Measurements from ENCODE around the gene NXT1. TPM values are rescaled to one million over a fixed set of nuclear protein-coding genes. Genes with fewer than 3 reads are reported as not detected.

Gene NXT1
- total RNA-seq, 4 donors from 2014 or later: 21.3 to 42.0 (median 26.5) TPM

GRCh38 chr20:23399568-23400241, 49.1 kb downstream of the NXT1 start:
- Histone ChIP-seq H3K36me3 (peaks cover 0 to 27% of the 10 kb centered on the region in 2 donors), H3K27ac (no peak overlapping the region), H3K9me3 (no peaks in the 10 kb centered on the region), H3K4me1 (peaks cover 3 to 37% (median 3%) of the 10 kb centered on the region in 3 donors), H3K4me3 (no peak overlapping the region), H3K27me3 (no peaks in the 10 kb centered on the region)
- WGBS, 2 donors (ENCODE audit: low coverage in 1 of 2): 60 to 79% methylated on average over 1 to 6 of the region's 6 CpGs
- TF ChIP-seq POLR2A (IDR thresholded peaks at IDR 0.05): no peak
- TF ChIP-seq EP300 (IDR thresholded peaks at IDR 0.05): no peak
- no peak for TF ChIP-seq POLR2AphosphoS5 (IDR thresholded peaks at IDR 0.05)
- ATAC-seq: no peak

DNA sequence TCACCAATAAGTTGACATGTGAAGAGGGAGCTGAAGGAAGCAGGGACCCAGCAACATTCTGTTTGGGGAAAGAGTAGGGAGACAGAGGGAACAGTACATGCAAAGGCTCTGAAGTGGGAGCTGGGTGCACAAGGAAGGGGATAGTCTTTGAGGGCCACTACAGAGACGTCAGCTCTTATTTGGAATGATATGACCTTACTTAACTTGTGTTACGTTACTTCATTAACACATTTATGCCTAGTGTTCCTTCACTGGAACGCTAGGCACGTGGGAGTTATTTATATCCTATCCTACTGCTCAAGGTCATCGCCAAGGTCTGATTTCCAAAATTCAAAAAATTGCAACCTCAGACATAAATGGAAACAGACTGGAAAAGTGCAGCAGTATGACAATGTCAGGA, 50.5 kb downstream of the NXT1 start:
- H3K4me3 ChIP-seq: no peak overlapping the region
- no peaks in the 10 kb centered on the region for H3K27me3 ChIP-seq
- peaks cover 0 to 22% of the 10 kb centered on the region in 2 donors for H3K36me3 ChIP-seq
- 59 to 85% methylated on average over 2 to 5 of the region's 5 CpGs for WGBS, 2 donors (ENCODE audit: low coverage in 1 of 2)
- H3K9me3 ChIP-seq: no peaks in the 10 kb centered on the region
- no peak overlapping the region for H3K27ac ChIP-seq
- no peak for ATAC-seq
- peaks cover 3 to 49% (median 3%) of the 10 kb centered on the region in 3 donors for H3K4me1 ChIP-seq
- TF ChIP-seq EP300 (IDR thresholded peaks at IDR 0.05) (no peak), POLR2A (IDR thresholded peaks at IDR 0.05) (no peak), POLR2AphosphoS5 (IDR thresholded peaks at IDR 0.05) (no peak)
- TF ChIP-seq, protein P1, sequence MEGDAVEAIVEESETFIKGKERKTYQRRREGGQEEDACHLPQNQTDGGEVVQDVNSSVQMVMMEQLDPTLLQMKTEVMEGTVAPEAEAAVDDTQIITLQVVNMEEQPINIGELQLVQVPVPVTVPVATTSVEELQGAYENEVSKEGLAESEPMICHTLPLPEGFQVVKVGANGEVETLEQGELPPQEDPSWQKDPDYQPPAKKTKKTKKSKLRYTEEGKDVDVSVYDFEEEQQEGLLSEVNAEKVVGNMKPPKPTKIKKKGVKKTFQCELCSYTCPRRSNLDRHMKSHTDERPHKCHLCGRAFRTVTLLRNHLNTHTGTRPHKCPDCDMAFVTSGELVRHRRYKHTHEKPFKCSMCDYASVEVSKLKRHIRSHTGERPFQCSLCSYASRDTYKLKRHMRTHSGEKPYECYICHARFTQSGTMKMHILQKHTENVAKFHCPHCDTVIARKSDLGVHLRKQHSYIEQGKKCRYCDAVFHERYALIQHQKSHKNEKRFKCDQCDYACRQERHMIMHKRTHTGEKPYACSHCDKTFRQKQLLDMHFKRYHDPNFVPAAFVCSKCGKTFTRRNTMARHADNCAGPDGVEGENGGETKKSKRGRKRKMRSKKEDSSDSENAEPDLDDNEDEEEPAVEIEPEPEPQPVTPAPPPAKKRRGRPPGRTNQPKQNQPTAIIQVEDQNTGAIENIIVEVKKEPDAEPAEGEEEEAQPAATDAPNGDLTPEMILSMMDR (IDR thresholded peaks at IDR 0.05): no peak

DNA sequence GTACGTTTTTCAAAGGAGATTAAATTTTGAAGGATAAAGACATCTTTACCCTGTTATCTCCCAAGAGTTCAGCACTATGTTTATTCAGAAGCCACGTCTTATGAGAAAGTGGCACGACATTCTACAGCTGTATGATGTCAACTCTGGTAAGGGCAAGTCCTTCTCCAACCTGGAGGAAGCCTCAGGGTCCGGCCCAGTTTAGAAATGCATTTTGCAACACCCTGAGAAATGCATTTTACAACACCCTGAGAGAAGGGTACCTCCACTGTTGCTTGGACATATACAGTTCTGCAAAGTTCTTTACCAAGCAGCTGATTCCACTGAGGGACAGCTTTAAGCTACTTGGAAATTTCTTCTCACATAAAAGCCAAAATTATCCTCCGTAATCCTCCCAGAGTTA, 53.2 kb downstream of the NXT1 start:
- WGBS, 2 donors (ENCODE audit: low coverage in 1 of 2): 32 to 44% methylated on average over 4 to 5 of the region's 5 CpGs
- no peak for ATAC-seq
- H3K4me3 ChIP-seq: no peak overlapping the region
- no peak overlapping the region for H3K27ac ChIP-seq
- H3K4me1 ChIP-seq: peaks cover 0 to 54% (median 3%) of the 10 kb centered on the region in 3 donors
- TF ChIP-seq POLR2A (IDR thresholded peaks at IDR 0.05) (no peak), POLR2AphosphoS5 (IDR thresholded peaks at IDR 0.05) (no peak), EP300 (IDR thresholded peaks at IDR 0.05) (no peak)
- TF ChIP-seq, protein P1 (IDR thresholded peaks at IDR 0.05): no peak
- H3K36me3 ChIP-seq: peaks cover 0 to 22% of the 10 kb centered on the region in 2 donors
- no peaks in the 10 kb centered on the region for H3K27me3 ChIP-seq
- H3K9me3 ChIP-seq: no peaks in the 10 kb centered on the region

GRCh38 chr20:23404196-23404595, 53.6 kb downstream of the NXT1 start:
- Histone ChIP-seq H3K9me3 (no peaks in the 10 kb centered on the region), H3K4me1 (peaks cover 0 to 58% (median 3%) of the 10 kb centered on the region in 3 donors), H3K27me3 (no peaks in the 10 kb centered on the region), H3K36me3 (peaks cover 0 to 20% of the 10 kb centered on the region in 2 donors), H3K4me3 (no peak overlapping the region), H3K27ac (no peak overlapping the region)
- TF ChIP-seq POLR2AphosphoS5 (IDR thresholded peaks at IDR 0.05): no peak
- no peak for TF ChIP-seq EP300 (IDR thresholded peaks at IDR 0.05)
- no peak for TF ChIP-seq POLR2A (IDR thresholded peaks at IDR 0.05)
- TF ChIP-seq, protein P1 (IDR thresholded peaks at IDR 0.05): no peak
- no peak for ATAC-seq
- WGBS, 2 donors (ENCODE audit: low coverage in 1 of 2): 39 to 50% methylated on average over 2 of the region's 3 CpGs

Small RNAs within 50 kb of the gene (small RNA-seq; reads per million reads assigned to genes)
- gene RNA5SP479: 0 reads per million in 4 donors

Other genes with a start within 250 kb of the NXT1 start
- 10 to 100 TPM; 13.5 to 18.8 (median 17.4) TPM for gene GZF1, start 11.4 kb downstream of the NXT1 start, total RNA-seq
- 10 to 100 TPM; 14.0 to 20.1 (median 18.1) TPM for gene NAPB, start 70.7 kb downstream of the NXT1 start, total RNA-seq
- gene CSTL1, start 88.9 kb downstream of the NXT1 start, total RNA-seq: not detected
- not detected for gene CST11, start 102.1 kb downstream of the NXT1 start, total RNA-seq
- gene CST8, start 140.3 kb downstream of the NXT1 start, total RNA-seq: not detected
- not detected for gene CST9L, start 217.7 kb downstream of the NXT1 start, total RNA-seq

All from gastroesophageal sphincter (tissue), 4 donors.